Fibroblast of skin of left biceps (primary cell): ENCODE results near the gene SEPHS2.
"Not testable (repeated sequence)": the region's sequence is repeated elsewhere in the genome, so short reads cannot be mapped to it uniquely, and the experiment has no call there.

Experiments
- DNase-seq, 2 experiments: peaks; one replicate each; pipeline ENCODE4 v3.0.0-alpha.2; 2013; ENCODE audit warnings: low read depth in 2 of 2

The SEPHS2 gene

DNA sequence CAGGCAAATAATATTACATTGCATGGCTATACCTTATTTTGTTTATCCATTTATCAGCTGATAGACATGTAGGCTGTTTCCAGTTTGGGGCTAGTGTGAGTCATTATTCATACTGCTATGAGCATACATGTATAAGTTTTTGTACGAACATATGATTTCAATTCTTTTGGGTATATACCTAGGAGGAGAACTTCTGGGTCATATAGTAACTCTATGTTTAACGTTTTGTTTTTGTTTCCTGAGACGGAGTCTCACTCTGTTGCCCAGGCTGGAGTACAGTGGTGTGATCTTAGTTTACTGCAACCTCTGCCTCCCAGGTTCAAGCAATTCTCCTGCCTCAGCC is 24.5 kb upstream of the SEPHS2 start:
- DNase-seq: no peak

DNA sequence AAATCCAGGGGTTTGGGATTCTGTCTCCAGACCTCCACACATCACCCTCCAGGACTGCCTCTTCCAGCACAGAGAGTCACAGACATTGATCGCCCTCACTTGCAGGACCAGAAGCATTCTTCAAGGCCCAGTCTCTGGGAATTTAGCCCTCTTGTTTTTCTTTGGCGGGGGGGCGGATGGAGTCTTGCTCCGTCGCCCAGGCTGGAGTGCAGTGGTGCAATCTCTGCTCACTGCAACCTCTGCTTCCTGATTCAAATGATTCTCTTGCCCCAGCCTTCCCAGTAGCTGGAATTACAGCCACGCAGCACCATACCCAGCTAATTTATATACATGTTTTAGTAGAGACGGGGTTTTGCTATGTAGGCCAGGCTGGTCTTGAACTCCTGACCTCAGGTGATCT is 18.4 kb upstream of the SEPHS2 start:
- DNase-seq: no peak

DNA sequence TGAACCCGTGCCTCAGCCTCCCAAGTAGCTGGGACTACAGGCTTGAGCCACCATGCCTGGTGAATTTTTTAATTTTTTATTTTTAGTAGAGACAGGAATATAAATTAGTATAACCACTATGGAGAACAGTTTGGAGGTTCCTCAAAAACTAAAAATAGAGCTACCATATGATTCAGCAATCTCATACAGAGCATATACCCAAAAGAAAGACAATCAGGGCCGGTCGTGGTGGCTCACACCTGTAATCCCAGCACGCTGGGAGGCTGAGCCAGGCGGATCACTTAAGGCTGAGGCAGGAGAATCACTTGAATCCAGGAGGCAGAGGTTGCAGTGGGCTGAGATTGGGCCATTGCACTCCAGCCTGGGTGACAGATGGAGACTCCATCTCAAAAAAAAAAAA is 15.8 kb upstream of the SEPHS2 start:
- not testable (repeated sequence) for DNase-seq

- DNase-seq: no peak
Measured at GRCh38 chr16:30459456-30459855, 13.8 kb upstream of the SEPHS2 start.

GRCh38 chr16:30458561-30459394 is 13.1 kb upstream of the SEPHS2 start:
- no peak for DNase-seq

DNA sequence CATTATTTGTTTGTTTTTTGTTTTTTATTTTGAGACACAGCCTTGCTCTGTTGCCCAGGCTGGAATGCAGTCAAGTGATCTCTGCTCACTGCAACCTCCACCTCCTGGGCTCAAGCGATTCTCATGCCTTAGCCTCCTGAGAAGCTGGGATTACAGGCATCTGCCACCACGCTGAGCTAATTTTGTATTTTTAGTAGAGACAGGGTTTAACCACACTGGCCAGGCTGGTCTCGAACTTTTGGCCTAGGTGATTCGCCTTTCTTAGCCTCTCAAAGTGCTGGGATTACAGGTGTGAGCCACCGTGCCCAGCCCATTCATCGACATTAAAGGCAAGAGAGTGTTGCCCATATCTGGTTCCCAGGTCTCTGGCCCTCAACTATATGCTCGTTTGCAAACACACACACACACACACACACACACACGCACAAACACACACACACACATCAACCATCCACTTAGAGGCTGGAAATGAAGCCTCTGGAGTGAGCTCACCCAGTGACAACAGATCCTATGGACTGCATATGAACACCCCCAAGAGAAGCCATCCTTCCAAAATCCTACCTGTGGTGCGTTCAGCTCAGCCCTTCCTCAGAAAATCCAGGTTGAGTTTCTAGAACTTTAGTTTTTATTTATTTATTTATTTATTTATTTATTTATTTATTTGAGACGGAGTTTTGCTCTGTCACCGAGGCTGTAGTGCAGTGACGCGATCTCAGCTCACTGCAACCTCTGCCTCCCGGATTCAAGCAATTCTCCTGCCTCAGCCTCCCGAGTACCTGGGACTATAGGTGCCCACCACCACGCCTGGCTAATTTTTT is 12.3 kb upstream of the SEPHS2 start:
- no peak for DNase-seq

DNA sequence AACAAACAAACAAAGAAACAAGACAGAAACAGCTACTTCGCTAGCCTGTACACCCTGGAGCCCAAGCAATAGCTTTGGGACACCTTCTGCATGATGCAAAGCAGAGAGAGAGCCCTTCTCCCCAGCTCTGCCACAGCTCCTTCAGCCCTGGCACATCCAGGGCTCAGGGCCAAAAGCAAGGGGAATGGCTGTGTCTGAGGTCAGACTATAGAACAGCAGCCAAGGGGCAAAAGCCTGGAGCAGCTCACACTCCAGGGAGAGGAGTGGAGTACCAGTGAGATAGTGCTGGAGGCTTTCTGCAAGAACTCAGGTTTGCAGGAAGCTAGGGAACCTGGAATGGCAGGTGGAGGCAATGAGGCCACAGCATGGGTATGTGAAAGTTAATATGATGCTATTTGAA is 11.6 kb upstream of the SEPHS2 start:
- DNase-seq: no peak

- no peak for DNase-seq
Measured at GRCh38 chr16:30456302-30456701, 10.6 kb upstream of the SEPHS2 start.

GRCh38 chr16:30452709-30453580 is 7.3 kb upstream of the SEPHS2 start:
- DNase-seq: not testable (repeated sequence)

- DNase-seq: no peak
Measured at GRCh38 chr16:30449116-30449435, 3.4 kb upstream of the SEPHS2 start.

DNA sequence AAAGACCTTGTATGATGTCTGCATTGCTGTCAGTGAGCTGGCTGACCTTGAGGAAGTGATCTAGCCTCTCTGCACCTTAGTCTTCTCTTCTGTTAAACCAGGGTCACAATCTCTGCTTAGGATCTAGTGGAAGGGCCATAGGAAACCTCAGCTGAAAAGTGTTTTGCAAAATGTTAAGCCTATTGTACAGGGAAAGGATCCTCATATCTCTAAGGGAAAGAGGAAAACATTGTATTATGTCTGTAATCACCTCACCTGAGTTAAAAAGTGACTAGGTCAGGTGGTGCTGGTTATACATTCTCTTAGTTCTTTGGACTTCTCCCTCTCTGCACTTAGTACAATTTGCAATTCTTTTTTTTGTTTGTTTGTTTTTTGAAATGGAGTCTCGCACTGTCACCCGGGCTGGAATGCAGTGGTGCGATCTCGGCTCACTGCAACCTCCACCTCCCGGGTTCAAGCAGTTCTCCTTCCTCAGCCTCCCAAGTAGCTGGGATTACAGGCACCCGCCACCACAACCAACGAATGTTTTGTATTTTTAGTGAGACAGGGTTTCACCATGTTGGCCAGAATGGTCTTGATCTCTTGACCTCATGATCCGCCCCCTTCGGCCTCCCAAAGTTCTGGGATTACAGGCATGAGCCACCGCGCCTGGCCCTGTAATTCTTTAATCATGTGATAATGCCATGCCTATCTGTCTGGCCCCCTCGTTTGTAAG is 2.0 kb upstream of the SEPHS2 start:
- no peak for DNase-seq

DNA sequence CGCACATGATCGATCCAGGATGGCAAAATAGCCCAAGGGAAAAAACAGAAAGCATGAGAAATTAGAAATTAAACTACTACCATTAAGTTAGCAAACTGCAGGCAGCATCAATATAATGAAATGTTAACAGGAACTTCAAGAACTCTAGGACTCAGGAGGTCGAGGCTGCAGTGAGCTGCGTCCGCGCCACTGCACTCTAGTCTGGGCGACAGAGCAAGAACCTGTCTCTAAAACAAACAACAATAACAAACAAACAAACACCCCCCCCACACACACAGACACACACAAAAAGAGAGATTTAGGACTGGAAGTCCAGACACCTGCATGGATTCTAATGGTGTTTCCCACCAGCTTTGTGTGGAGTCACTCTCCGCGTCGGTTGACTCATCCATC is 525 bp upstream of the SEPHS2 start:
- no peak for DNase-seq

GRCh38 chr16:30445149-30445407 is 596 bp downstream of the SEPHS2 start:
- DNase-seq: no peak

- no peak for DNase-seq
Measured at GRCh38 chr16:30444231-30445148, 1.2 kb downstream of the SEPHS2 start.

DNA sequence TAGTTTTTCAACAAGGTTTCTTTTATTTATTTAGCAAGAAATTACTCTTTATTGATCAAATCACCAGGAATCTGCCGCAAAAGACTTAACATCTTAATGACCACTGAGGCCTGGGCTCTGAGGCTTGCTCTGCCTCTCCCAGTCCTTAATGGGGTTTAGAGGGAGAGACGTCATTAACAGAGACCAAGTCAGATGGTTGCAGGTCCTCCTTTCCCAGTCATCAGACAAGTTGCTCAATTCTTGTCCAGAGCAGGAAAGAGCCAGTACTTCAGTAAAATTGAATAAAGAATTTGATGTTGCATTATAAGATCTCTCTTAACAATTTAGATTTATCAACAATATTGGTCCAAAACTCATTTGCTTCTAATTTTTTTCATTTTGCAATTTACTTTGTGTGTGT is 2.0 kb downstream of the SEPHS2 start:
- no peak for DNase-seq

GRCh38 chr16:30439720-30440348 is 5.8 kb downstream of the SEPHS2 start:
- DNase-seq: no peak

DNA sequence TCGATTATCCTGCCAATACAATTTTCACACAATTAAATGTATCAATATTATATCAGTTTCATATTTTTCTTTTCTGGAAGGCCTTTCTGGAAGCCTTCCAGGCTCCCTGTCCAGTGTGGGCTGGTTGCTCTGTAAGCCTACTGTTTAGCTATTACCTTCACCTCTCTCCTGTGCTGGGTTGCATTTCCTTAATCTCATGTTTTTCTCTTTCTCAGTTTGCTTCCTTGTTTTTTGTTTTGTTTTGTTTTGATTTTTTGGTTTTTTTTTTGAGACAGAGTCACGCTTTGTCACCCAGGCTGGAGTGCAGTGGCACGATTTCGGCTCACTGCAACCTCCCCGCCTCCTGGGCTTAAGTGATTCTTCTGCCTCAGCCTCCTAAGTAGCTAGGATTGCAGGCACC is 6.8 kb downstream of the SEPHS2 start:
- no peak for DNase-seq

DNA sequence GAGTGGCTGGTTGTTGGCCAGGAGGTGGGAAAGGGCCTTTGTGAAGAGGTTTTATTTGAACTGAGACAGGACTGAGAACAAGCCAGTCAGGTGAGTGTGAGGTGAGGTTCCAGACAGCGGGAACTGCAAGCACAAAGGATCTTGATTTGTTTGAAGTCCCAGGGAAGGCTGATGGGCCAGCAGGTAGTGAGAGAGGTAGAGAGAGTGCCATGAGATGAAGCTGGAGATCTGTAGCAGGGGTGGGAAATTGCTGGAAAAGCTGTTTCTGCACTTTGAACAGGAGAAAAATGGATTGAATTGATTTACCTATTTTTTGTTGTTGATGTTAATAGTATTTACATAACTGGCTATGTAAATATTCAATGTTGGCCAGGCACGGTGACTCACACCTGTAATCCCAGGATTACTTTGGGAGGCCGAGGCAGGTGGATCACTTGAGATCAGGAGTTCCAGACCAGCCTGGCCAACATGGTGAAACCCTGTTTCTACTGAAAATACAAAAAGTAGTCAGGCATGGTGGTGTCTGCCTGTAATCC is 8.1 kb downstream of the SEPHS2 start:
- no peak for DNase-seq

GRCh38 chr16:30434852-30435251 is 10.8 kb downstream of the SEPHS2 start:
- no peak for DNase-seq

DNA sequence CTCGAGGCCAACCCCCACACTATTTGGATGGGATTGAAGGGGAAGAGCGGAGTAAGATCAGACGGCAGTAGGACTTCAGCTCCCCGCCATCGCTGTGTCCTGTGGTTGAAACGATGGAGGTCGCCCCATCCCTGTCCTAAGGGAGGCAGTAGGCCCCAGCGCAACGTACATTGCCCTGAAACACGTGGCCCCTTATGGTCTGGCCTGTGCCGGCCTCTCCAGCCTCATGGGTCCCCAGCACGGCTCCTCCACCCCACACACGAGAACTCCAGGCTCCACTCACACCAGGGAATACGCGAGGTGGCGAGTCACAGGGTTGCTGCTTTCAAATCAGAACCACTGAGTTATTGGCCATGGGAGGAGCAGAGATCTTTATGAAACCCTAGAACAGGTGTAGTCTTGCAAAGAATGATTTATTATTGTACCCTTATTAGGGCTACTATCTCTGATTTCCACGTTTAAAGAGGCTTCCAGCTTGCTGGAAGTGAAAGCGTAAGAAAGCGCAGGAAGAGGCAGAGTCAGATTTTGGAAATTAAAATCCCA is 15.2 kb downstream of the SEPHS2 start:
- DNase-seq: no peak
